HepG2 (cell line): ENCODE data around the gene SLC4A8. TPM values are rescaled to one million over a fixed set of nuclear protein-coding genes. Genes with fewer than 3 reads are reported as not detected.

Source experiments
- BHLHE40 ChIP-seq: IDR thresholded peaks from 2 replicates; pipeline ENCODE4 v1.6.1; 2011; ENCODE audit warnings: low read length, improper control_type of control experiment
- CCAR2 ChIP-seq: fragments of 200-400 bp; formaldehyde crosslinking; optimal IDR thresholded peaks from 2 replicates; pipeline ENCODE3; 2018; ENCODE audit warnings: low read depth, mild to moderate bottlenecking, low read length, moderate library complexity
- ELF4 ChIP-seq: sonication (generic); formaldehyde crosslinking; IDR thresholded peaks from 2 replicates; pipeline ENCODE4 v1.5.0; 2020; ENCODE audit warnings: missing genetic modification reagents, mild to moderate bottlenecking, moderate library complexity, borderline replicate concordance
- FOSL2 ChIP-seq: sonication (generic); formaldehyde crosslinking; IDR thresholded peaks from 2 replicates; pipeline ENCODE4 v1.4.0; 2020; ENCODE audit warnings: missing genetic modification reagents
- FOXA3 ChIP-seq: IDR thresholded peaks from 2 replicates; pipeline ENCODE4 v1.6.1; 2016; ENCODE audit warnings: missing genetic modification reagents, missing compliant biosample characterization
- GZF1 ChIP-seq: sonication (generic); formaldehyde crosslinking; IDR thresholded peaks from 2 replicates; pipeline ENCODE4 v1.5.1; 2020; ENCODE audit warnings: mild to moderate bottlenecking, missing genetic modification reagents
- HMG20A ChIP-seq: IDR thresholded peaks from 2 replicates; pipeline ENCODE4 v1.6.1; 2016; ENCODE audit warnings: borderline replicate concordance
- HMG20B ChIP-seq: conservative IDR thresholded peaks from 2 replicates; pipeline ENCODE4 v1.6.1; 2016; ENCODE audit warnings: missing genetic modification reagents, missing compliant biosample characterization
- ISL2 ChIP-seq: sonication (generic); formaldehyde crosslinking; IDR thresholded peaks from 2 replicates; pipeline ENCODE4 v1.5.0; 2020; ENCODE audit warnings: missing genetic modification reagents
- MBD4 ChIP-seq: IDR thresholded peaks from 2 replicates; pipeline ENCODE4 v1.6.1; 2012; ENCODE audit warnings: low read length, inconsistent platforms, borderline replicate concordance
- NCOA1 ChIP-seq: sonication (generic); formaldehyde crosslinking; IDR thresholded peaks from 2 replicates; pipeline ENCODE4 v1.9.0; 2021; ENCODE audit warnings: missing genetic modification reagents
- SOX13 ChIP-seq, 3 experiments: fragments of 450-650 bp in 1 of 3; sonication (generic) in 1 of 3; formaldehyde crosslinking in 1 of 3; IDR thresholded peaks in 2 of 3; conservative IDR thresholded peaks in 1 of 3; 2 replicates each; pipeline versions ENCODE4 v1.5.0 to v1.6.1; 2016 to 2020; ENCODE audit warnings: antibody characterized with exemption in 1 of 3, mild to moderate bottlenecking in 1 of 3, missing compliant biosample characterization in 1 of 3, missing genetic modification reagents in 1 of 3, moderate library complexity in 1 of 3
- SSRP1 ChIP-seq: IDR thresholded peaks from 2 replicates; pipeline ENCODE4 v1.6.1; 2016; ENCODE audit warnings: control low read depth
- SYNCRIP ChIP-seq: fragments of 200-400 bp; formaldehyde crosslinking; IDR thresholded peaks from 2 replicates; pipeline ENCODE4 v1.6.1; 2018; ENCODE audit warnings: mild to moderate bottlenecking, low read depth, low read length; ENCODE audit not compliant: insufficient read depth
- THAP9 ChIP-seq: sonication (generic); formaldehyde crosslinking; IDR thresholded peaks from 2 replicates; pipeline ENCODE4; 2020; ENCODE audit warnings: missing genetic modification reagents, mild to moderate bottlenecking, borderline replicate concordance
- ZNF354B ChIP-seq: sonication (generic); formaldehyde crosslinking; IDR thresholded peaks from 2 replicates; pipeline ENCODE4 v1.8.0; 2022; ENCODE audit warnings: mild to moderate bottlenecking, missing genetic modification reagents
- ZNF589 ChIP-seq: sonication (generic); formaldehyde crosslinking; conservative IDR thresholded peaks from 2 replicates; pipeline ENCODE4 v1.8.0; 2022; ENCODE audit warnings: mild to moderate bottlenecking, moderate library complexity, missing genetic modification reagents
- ZNF605 ChIP-seq: sonication (generic); formaldehyde crosslinking; IDR thresholded peaks from 2 replicates; pipeline ENCODE4 v1.8.0; 2022; ENCODE audit warnings: mild to moderate bottlenecking, missing genetic modification reagents
- ZNF629 ChIP-seq: sonication (generic); formaldehyde crosslinking; conservative IDR thresholded peaks from 2 replicates; pipeline ENCODE4 v1.5.0; 2020; ENCODE audit warnings: missing genetic modification reagents
- polyA plus RNA-seq, 8 experiments: library from polyadenylated mRNA; depleted of rRNA in 3 of 8; stranded (reverse) in 7 of 8; unstranded in 1 of 8; fragments of >200 nt; fragmentation: Illumina TruSeq in 4 of 8; extraction: Trizol in 4 of 8; gene quantifications; 2 replicates each; pipeline versions ENCODE4 v1.2.1 to v1.2.3, GENCODE V29; 2011 to 2016; ENCODE audit warnings: low read depth in 4 of 8, missing spikeins in 1 of 8, mixed read lengths in 1 of 8; ENCODE audit not compliant: insufficient read depth in 1 of 8
- total RNA-seq, 5 experiments: library from RNA; depleted of rRNA; stranded (reverse); fragments of >200 nt; fragmentation: Illumina TruSeq; extraction: Trizol; gene quantifications; 2 replicates each; pipeline ENCODE4 v1.2.3, GENCODE V29; 2016; ENCODE audit warnings: low read depth in 1 of 5
- TF ChIP-seq, protein P1 (sequence below): IDR thresholded peaks from 2 replicates; pipeline ENCODE4 v1.6.1; 2016; ENCODE audit warnings: missing biosample characterization, missing genetic modification reagents, low read depth
- TF ChIP-seq, protein P2 (sequence below): sonication (generic); formaldehyde crosslinking; IDR thresholded peaks from 2 replicates; pipeline ENCODE4 v1.4.0; 2020; ENCODE audit warnings: missing genetic modification reagents
- TF ChIP-seq, protein P3 (sequence below): IDR thresholded peaks from 2 replicates; pipeline ENCODE4 v1.6.1; 2016; ENCODE audit warnings: low read depth
- TF ChIP-seq, protein P4 (sequence below): conservative IDR thresholded peaks from 2 replicates; pipeline ENCODE4 v1.6.1; 2018; ENCODE audit warnings: missing genetic modification reagents

Gene SLC4A8
- total and polyA plus RNA-seq, 2 of the 13 experiments (the other 11 are each of a cell fraction or from before 2014, with no cell fraction given), result under 0.01 to 0.07 TPM

GRCh38 chr12:51460519-51460918, 35.9 kb downstream of the SLC4A8 start (continued):
- TF ChIP-seq, protein P1, sequence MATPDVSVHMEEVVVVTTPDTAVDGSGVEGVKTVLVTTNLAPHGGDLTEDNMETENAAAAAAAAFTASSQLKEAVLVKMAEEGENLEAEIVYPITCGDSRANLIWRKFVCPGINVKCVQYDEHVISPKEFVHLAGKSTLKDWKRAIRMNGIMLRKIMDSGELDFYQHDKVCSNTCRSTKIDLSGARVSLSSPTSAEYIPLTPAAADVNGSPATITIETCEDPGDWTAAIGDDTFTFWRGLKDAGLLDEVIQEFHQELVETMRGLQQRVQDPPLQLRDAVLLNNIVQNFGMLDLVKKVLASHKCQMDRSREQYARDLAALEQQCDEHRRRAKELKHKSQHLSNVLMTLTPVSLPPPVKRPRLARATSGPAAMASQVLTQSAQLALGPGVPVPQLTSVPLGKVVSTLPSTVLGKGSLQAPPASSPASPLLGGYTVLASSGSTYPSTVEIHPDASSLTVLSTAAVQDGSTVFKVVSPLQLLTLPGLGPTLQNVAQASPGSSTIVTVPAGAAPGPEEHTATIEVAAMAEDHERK, result no peak
- TF ChIP-seq ISL2 (CRISPR knock-in tag) (no peak), HMG20B (no peak), ZNF589 (CRISPR knock-in tag) (no peak), HMG20A (CRISPR knock-in tag) (0 out of 2 replicates have a peak, but pooled peaks have one; percentile 33), FOXA3 (CRISPR knock-in tag) (0 out of 2 replicates have a peak, but pooled peaks have one; percentile 14), CCAR2 (no peak), FOSL2 (peak; percentile 59), ELF4 (CRISPR knock-in tag) (no peak), ZNF605 (CRISPR knock-in tag) (no peak), MBD4 (no peak), SYNCRIP (no peak), BHLHE40 (no peak), SOX13 (IDR thresholded peaks at IDR 0.05) (no peak), SOX13 (CRISPR knock-in tag; conservative IDR thresholded peaks at IDR 0.05 in 1 of 2, IDR thresholded peaks at IDR 0.05 in 1 of 2) (peak in 1 of 2 experiments; percentile 37; a peak in 1 of 4 replicates), ZNF354B (CRISPR knock-in tag) (no peak), NCOA1 (no peak), SSRP1 (CRISPR knock-in tag) (no peak), ZNF629 (CRISPR knock-in tag) (no peak), THAP9 (CRISPR knock-in tag) (no peak), GZF1 (CRISPR knock-in tag) (no peak)
- TF ChIP-seq, protein P2, sequence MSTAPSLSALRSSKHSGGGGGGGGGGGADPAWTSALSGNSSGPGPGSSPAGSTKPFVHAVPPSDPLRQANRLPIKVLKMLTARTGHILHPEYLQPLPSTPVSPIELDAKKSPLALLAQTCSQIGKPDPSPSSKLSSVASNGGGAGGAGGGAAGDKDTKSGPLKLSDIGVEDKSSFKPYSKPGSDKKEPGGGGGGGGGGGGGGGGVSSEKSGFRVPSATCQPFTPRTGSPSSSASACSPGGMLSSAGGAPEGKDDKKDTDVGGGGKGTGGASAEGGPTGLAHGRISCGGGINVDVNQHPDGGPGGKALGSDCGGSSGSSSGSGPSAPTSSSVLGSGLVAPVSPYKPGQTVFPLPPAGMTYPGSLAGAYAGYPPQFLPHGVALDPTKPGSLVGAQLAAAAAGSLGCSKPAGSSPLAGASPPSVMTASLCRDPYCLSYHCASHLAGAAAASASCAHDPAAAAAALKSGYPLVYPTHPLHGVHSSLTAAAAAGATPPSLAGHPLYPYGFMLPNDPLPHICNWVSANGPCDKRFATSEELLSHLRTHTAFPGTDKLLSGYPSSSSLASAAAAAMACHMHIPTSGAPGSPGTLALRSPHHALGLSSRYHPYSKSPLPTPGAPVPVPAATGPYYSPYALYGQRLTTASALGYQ (CRISPR knock-in tag), result no peak
- TF ChIP-seq, protein P3, sequence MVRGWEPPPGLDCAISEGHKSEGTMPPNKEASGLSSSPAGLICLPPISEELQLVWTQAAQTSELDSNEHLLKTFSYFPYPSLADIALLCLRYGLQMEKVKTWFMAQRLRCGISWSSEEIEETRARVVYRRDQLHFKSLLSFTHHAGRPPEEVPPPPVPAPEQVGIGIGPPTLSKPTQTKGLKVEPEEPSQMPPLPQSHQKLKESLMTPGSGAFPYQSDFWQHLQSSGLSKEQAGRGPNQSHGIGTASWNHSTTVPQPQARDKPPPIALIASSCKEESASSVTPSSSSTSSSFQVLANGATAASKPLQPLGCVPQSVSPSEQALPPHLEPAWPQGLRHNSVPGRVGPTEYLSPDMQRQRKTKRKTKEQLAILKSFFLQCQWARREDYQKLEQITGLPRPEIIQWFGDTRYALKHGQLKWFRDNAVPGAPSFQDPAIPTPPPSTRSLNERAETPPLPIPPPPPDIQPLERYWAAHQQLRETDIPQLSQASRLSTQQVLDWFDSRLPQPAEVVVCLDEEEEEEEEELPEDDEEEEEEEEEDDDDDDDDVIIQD (CRISPR knock-in tag), result no peak
- TF ChIP-seq, protein P4, sequence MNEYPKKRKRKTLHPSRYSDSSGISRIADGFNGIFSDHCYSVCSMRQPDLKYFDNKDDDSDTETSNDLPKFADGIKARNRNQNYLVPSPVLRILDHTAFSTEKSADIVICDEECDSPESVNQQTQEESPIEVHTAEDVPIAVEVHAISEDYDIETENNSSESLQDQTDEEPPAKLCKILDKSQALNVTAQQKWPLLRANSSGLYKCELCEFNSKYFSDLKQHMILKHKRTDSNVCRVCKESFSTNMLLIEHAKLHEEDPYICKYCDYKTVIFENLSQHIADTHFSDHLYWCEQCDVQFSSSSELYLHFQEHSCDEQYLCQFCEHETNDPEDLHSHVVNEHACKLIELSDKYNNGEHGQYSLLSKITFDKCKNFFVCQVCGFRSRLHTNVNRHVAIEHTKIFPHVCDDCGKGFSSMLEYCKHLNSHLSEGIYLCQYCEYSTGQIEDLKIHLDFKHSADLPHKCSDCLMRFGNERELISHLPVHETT (CRISPR knock-in tag), result no peak
